Measurements from ENCODE around the gene THAP9.

- TF ChIP-seq CTCF (IDR thresholded peaks at IDR 0.05; ENCODE audit: low read depth, low read length, poor library complexity, severe bottlenecking) = no peak
- TF ChIP-seq EZH2phosphoT487 (IDR thresholded peaks at IDR 0.05; ENCODE audit: borderline replicate concordance, low read length) = no peak
Measured at GRCh38 chr4:82900411-82901182, at the start of gene THAP9.
